HepG2 (cell line): ENCODE measurements around the gene NFATC4. TPM values are rescaled to one million over a fixed set of nuclear protein-coding genes. Genes with fewer than 3 reads are reported as not detected.

Experiments used
- ARID2 ChIP-seq: sonication (generic); formaldehyde crosslinking; IDR thresholded peaks from 2 replicates; pipeline ENCODE4 v1.8.1; 2022; ENCODE audit warnings: mild to moderate bottlenecking, missing genetic modification reagents, borderline replicate concordance
- ELF3 ChIP-seq: IDR thresholded peaks from 2 replicates; pipeline ENCODE4 v1.6.1; 2016; ENCODE audit warnings: missing genetic modification reagents, missing compliant biosample characterization
- FOXJ3 ChIP-seq: sonication (generic); formaldehyde crosslinking; IDR thresholded peaks from 2 replicates; pipeline ENCODE4 v1.4.0; 2020; ENCODE audit warnings: missing genetic modification reagents, mild to moderate bottlenecking, borderline replicate concordance
- FOXM1 ChIP-seq: sonication (generic); formaldehyde crosslinking; IDR thresholded peaks from 2 replicates; pipeline ENCODE4 v1.5.0; 2020; ENCODE audit warnings: missing genetic modification reagents
- HMGXB3 ChIP-seq: sonication (generic); formaldehyde crosslinking; IDR thresholded peaks from 2 replicates; pipeline ENCODE4 v1.4.0; 2020; ENCODE audit warnings: missing genetic modification reagents, borderline replicate concordance
- KDM2A ChIP-seq: sonication (generic); formaldehyde crosslinking; IDR thresholded peaks from 2 replicates; pipeline ENCODE4 v1.4.0; 2020; ENCODE audit warnings: low read depth, missing genetic modification reagents, borderline replicate concordance
- KDM4B ChIP-seq: sonication (generic); formaldehyde crosslinking; IDR thresholded peaks from 2 replicates; pipeline ENCODE4 v1.4.0; 2020; ENCODE audit warnings: missing genetic modification reagents
- KDM6A ChIP-seq: IDR thresholded peaks from 2 replicates; pipeline ENCODE4 v1.6.1; 2016; ENCODE audit warnings: low read depth
- NKX3-1 ChIP-seq: sonication (generic); formaldehyde crosslinking; IDR thresholded peaks from 2 replicates; pipeline ENCODE4 v1.5.0; 2020; ENCODE audit warnings: missing genetic modification reagents
- PATZ1 ChIP-seq: sonication (generic); formaldehyde crosslinking; IDR thresholded peaks from 2 replicates; pipeline ENCODE4 v1.4.0; 2020; ENCODE audit warnings: missing genetic modification reagents
- PAWR ChIP-seq: sonication (generic); formaldehyde crosslinking; IDR thresholded peaks from 2 replicates; pipeline ENCODE4 v1.4.0; 2020; ENCODE audit warnings: missing genetic modification reagents, mild to moderate bottlenecking, borderline replicate concordance
- RARA ChIP-seq: IDR thresholded peaks from 2 replicates; pipeline ENCODE4 v1.6.1; 2016; ENCODE audit warnings: missing genetic modification reagents, missing compliant biosample characterization
- ZBTB4 ChIP-seq: sonication (generic); formaldehyde crosslinking; IDR thresholded peaks from 2 replicates; pipeline ENCODE4 v1.4.0; 2020; ENCODE audit warnings: missing genetic modification reagents, mild to moderate bottlenecking, borderline replicate concordance
- ZNF12 ChIP-seq: sonication (generic); formaldehyde crosslinking; IDR thresholded peaks from 2 replicates; pipeline ENCODE4 v1.5.0; 2020; ENCODE audit warnings: missing genetic modification reagents
- ZNF644 ChIP-seq: IDR thresholded peaks from 2 replicates; pipeline ENCODE4 v1.6.1; 2016; ENCODE audit warnings: low read depth
- ZNF768 ChIP-seq: sonication (generic); formaldehyde crosslinking; IDR thresholded peaks from 2 replicates; pipeline ENCODE4 v1.4.0; 2020; ENCODE audit warnings: missing genetic modification reagents
- polyA plus RNA-seq, 8 experiments: library from polyadenylated mRNA; depleted of rRNA in 3 of 8; stranded (reverse) in 7 of 8; unstranded in 1 of 8; fragments of >200 nt; fragmentation: Illumina TruSeq in 4 of 8; extraction: Trizol in 4 of 8; gene quantifications; 2 replicates each; pipeline versions ENCODE4 v1.2.1 to v1.2.3, GENCODE V29; 2011 to 2016; ENCODE audit warnings: low read depth in 4 of 8, missing spikeins in 1 of 8, mixed read lengths in 1 of 8; ENCODE audit not compliant: insufficient read depth in 1 of 8
- total RNA-seq, 5 experiments: library from RNA; depleted of rRNA; stranded (reverse); fragments of >200 nt; fragmentation: Illumina TruSeq; extraction: Trizol; gene quantifications; 2 replicates each; pipeline ENCODE4 v1.2.3, GENCODE V29; 2016; ENCODE audit warnings: low read depth in 1 of 5
- TF ChIP-seq, protein P1 (sequence below): IDR thresholded peaks from 2 replicates; pipeline ENCODE4 v1.6.1; 2016; ENCODE audit warnings: low read depth, control low read depth

The NFATC4 gene
- total and polyA plus RNA-seq, 2 of the 13 experiments (the other 11 are each of a cell fraction or from before 2014, with no cell fraction given), result 0.04 to 0.15 TPM

GRCh38 chr14:24365600-24366412, 2.2 kb upstream of the NFATC4 start (continued):
- TF ChIP-seq FOXJ3 (CRISPR knock-in tag), result peak; percentile 44; the same call in 1 of the 2 replicates
- 0 out of 2 replicates have a peak, but pooled peaks have one; percentile 37 for TF ChIP-seq NKX3-1 (CRISPR knock-in tag)
- no peak for TF ChIP-seq ZBTB4 (CRISPR knock-in tag)
- TF ChIP-seq ARID2 (CRISPR knock-in tag), result peak; percentile 75; the same call in 1 of the 2 replicates
- peak; percentile 66; the same call in 1 of the 2 replicates for TF ChIP-seq ZNF12 (CRISPR knock-in tag)
- TF ChIP-seq, protein P1, sequence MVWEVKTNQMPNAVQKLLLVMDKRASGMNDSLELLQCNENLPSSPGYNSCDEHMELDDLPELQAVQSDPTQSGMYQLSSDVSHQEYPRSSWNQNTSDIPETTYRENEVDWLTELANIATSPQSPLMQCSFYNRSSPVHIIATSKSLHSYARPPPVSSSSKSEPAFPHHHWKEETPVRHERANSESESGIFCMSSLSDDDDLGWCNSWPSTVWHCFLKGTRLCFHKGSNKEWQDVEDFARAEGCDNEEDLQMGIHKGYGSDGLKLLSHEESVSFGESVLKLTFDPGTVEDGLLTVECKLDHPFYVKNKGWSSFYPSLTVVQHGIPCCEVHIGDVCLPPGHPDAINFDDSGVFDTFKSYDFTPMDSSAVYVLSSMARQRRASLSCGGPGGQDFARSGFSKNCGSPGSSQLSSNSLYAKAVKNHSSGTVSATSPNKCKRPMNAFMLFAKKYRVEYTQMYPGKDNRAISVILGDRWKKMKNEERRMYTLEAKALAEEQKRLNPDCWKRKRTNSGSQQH (CRISPR knock-in tag), result peak; percentile 90
- TF ChIP-seq KDM6A (CRISPR knock-in tag), result no peak
- TF ChIP-seq PATZ1, result peak; percentile 95
- TF ChIP-seq RARA (CRISPR knock-in tag), result peak; percentile 35; the same call in 1 of the 2 replicates
- TF ChIP-seq FOXM1, result no peak
- peak; percentile 41; the same call in 1 of the 2 replicates for TF ChIP-seq KDM4B (CRISPR knock-in tag)
- peak; percentile 67; the same call in 1 of the 2 replicates for TF ChIP-seq ZNF644
- peak; percentile 96 for TF ChIP-seq KDM2A
- peak; percentile 70; the same call in 1 of the 2 replicates for TF ChIP-seq ZNF768 (CRISPR knock-in tag)
- peak; percentile 93; the same call in 1 of the 2 replicates for TF ChIP-seq PAWR (CRISPR knock-in tag)
- TF ChIP-seq ELF3 (CRISPR knock-in tag), result peak; percentile 79
- no peak; the same call in 1 of the 2 replicates for TF ChIP-seq HMGXB3 (CRISPR knock-in tag)
